ELR (cell line): ENCODE results near the gene ANK3.

Source experiments
- DNase-seq: peaks from one replicate; pipeline ENCODE4 v3.0.0-alpha.2; 2015; ENCODE audit warnings: low read depth

ANK3 gene

GRCh38 chr10:60389413-60390025 is at the start of gene ANK3:
Gene ANK3 (minus strand): TSS chr10:60389875. CDS start chr10:60389538, 337 bp downstream.
- DNase-seq, result no peak

GRCh38 chr10:60434418-60435046 is 44.9 kb upstream of the ANK3 start:
- peak; percentile 75 for DNase-seq

GRCh38 chr10:60433684-60434083 is 44.0 kb upstream of the ANK3 start:
- peak; percentile 34 for DNase-seq

GRCh38 chr10:60430836-60431597 is 41.3 kb upstream of the ANK3 start:
- DNase-seq, result no peak

GRCh38 chr10:60430017-60430416 is 40.3 kb upstream of the ANK3 start:
- peak; percentile 61 for DNase-seq

- no peak for DNase-seq
Measured at GRCh38 chr10:60429084-60429849, 39.6 kb upstream of the ANK3 start.

GRCh38 chr10:60428387-60428737 is 38.7 kb upstream of the ANK3 start:
- DNase-seq, result no peak

- DNase-seq, result peak; percentile 34
Measured at GRCh38 chr10:60427709-60428386, 38.2 kb upstream of the ANK3 start.

- no peak for DNase-seq
Measured at GRCh38 chr10:60427148-60427547, 37.5 kb upstream of the ANK3 start.

GRCh38 chr10:60426425-60426824 is 36.8 kb upstream of the ANK3 start:
- DNase-seq, result peak; percentile 91

GRCh38 chr10:60425392-60426110 is 35.9 kb upstream of the ANK3 start:
- peak; percentile 78 for DNase-seq

- DNase-seq, result no peak
Measured at GRCh38 chr10:60424971-60425370, 35.3 kb upstream of the ANK3 start.

GRCh38 chr10:60423920-60424319 is 34.2 kb upstream of the ANK3 start:
- DNase-seq, result peak; percentile 66

GRCh38 chr10:60422809-60423208 is 33.1 kb upstream of the ANK3 start:
- DNase-seq, result no peak

- DNase-seq, result no peak
Measured at GRCh38 chr10:60420991-60421894, 31.6 kb upstream of the ANK3 start.

- no peak for DNase-seq
Measured at GRCh38 chr10:60419249-60419648, 29.6 kb upstream of the ANK3 start.

GRCh38 chr10:60417901-60418300 is 28.2 kb upstream of the ANK3 start:
- peak; percentile 45 for DNase-seq

GRCh38 chr10:60417024-60417423 is 27.3 kb upstream of the ANK3 start:
- DNase-seq, result peak; percentile 44

- DNase-seq, result peak; percentile 98
Measured at GRCh38 chr10:60414877-60415585, 25.4 kb upstream of the ANK3 start.

- DNase-seq, result peak; percentile 60
Measured at GRCh38 chr10:60414111-60414510, 24.4 kb upstream of the ANK3 start.
